Upper lobe of right lung (tissue), 1 donor: ENCODE data around the gene KAT7. TPM values are rescaled to one million over a fixed set of nuclear protein-coding genes. Genes with fewer than 3 reads are reported as not detected.
A peak's percentile ranks its signal among the peaks of the same experiment; 100 is the strongest.

ENCODE experiments used
- ATAC-seq: fragments of 200-7000 bp; cut with Tn5 transposase; one replicate; pipeline ENCODE4 v1.9.1; 2020; ENCODE audit warnings: mild to moderate bottlenecking, moderate library complexity
- DNase-seq: peaks from one replicate; pipeline ENCODE4 v3.0.0-alpha.2; 2020
- H3K27ac ChIP-seq: fragments of 200-600 bp; one replicate; pipeline ENCODE4 v1.8.0; 2022
- H3K27me3 ChIP-seq: fragments of 200-600 bp; one replicate; pipeline ENCODE4 v1.8.0; 2022; ENCODE audit warnings: mild to moderate bottlenecking
- H3K36me3 ChIP-seq: fragments of 200-600 bp; one replicate; pipeline ENCODE4 v1.8.0; 2022
- H3K4me1 ChIP-seq: fragments of 200-600 bp; one replicate; pipeline ENCODE4 v1.8.0; 2022
- H3K4me3 ChIP-seq: fragments of 200-600 bp; one replicate; pipeline ENCODE4 v1.8.0; 2022; ENCODE audit warnings: mild to moderate bottlenecking
- H3K9me3 ChIP-seq: fragments of 200-600 bp; one replicate; pipeline ENCODE4 v1.8.0; 2022
- CTCF ChIP-seq: fragments of 200-600 bp; IDR thresholded peaks from one replicate; pipeline ENCODE4 v1.8.0; 2022; ENCODE audit warnings: antibody characterized with exemption
- intact Hi-C: fragments of 100-400 bp; cut with DNase I; formaldehyde crosslinking; loops from one replicate; pipeline ENCODE4 v1.11.0; 2022
- total RNA-seq: library from RNA; stranded (reverse); fragmentation: NEBNext Ultra II Directional; extraction: Animal tissue kit (Norgen Biotek cat#: 25700); gene quantifications from one replicate; pipeline ENCODE4 v1.2.1, GENCODE V29; 2021
- donor health status: DM: no; HTN: yes; CAD: no; lungs with severe emphysema.

The KAT7 gene
- total RNA-seq, 1 donor from 2014 or later: 61.4 TPM

GRCh38 chr17:49783071-49783715 lies 5.3 kb upstream of the KAT7 start:
- DNase-seq (no peak), ATAC-seq (no peak)
- no peaks in the 10 kb centered on the region for H3K9me3 ChIP-seq
- H3K4me1 ChIP-seq: peaks cover 15% of the 10 kb centered on the region
- intact Hi-C loops: no loop called here
- H3K27me3 ChIP-seq: no peaks in the 10 kb centered on the region
- no peak for TF ChIP-seq CTCF
- no peak overlapping the region for H3K4me3 ChIP-seq
- no peak overlapping the region for H3K27ac ChIP-seq
- H3K36me3 ChIP-seq: no peaks in the 10 kb centered on the region

- Histone ChIP-seq H3K4me1 (peaks cover 15% of the 10 kb centered on the region), H3K27ac (no peak overlapping the region), H3K9me3 (no peaks in the 10 kb centered on the region), H3K4me3 (no peak overlapping the region), H3K36me3 (no peaks in the 10 kb centered on the region), H3K27me3 (no peaks in the 10 kb centered on the region)
- no peak for TF ChIP-seq CTCF
- intact Hi-C loops: no loop called here
- DNase-seq (no peak), ATAC-seq (no peak)
Observed at GRCh38 chr17:49783791-49784190, 4.7 kb upstream of the KAT7 start.

GRCh38 chr17:49784636-49785035 lies 3.8 kb upstream of the KAT7 start:
- no peak for DNase-seq
- H3K4me3 ChIP-seq: no peak overlapping the region
- no peaks in the 10 kb centered on the region for H3K36me3 ChIP-seq
- H3K4me1 ChIP-seq: peaks cover 15% of the 10 kb centered on the region
- H3K9me3 ChIP-seq: no peaks in the 10 kb centered on the region
- intact Hi-C loops: no loop called here
- TF ChIP-seq CTCF: no peak
- no peaks in the 10 kb centered on the region for H3K27me3 ChIP-seq
- H3K27ac ChIP-seq: no peak overlapping the region
- no peak for ATAC-seq

GRCh38 chr17:49787884-49788477 lies 500 bp upstream of the KAT7 start:
- H3K36me3 ChIP-seq: peaks cover 14% of the 10 kb centered on the region
- peak overlapping the region; percentile 100 for H3K4me3 ChIP-seq
- ATAC-seq: no peak
- H3K9me3 ChIP-seq: no peaks in the 10 kb centered on the region
- no peaks in the 10 kb centered on the region for H3K27me3 ChIP-seq
- H3K27ac ChIP-seq: peak overlapping the region; percentile 100
- no peak for TF ChIP-seq CTCF
- intact Hi-C loops: no loop called here
- no peak for DNase-seq
- H3K4me1 ChIP-seq: peaks cover 27% of the 10 kb centered on the region

- no peak for TF ChIP-seq CTCF
Observed at GRCh38 chr17:49789243-49789578, 730 bp downstream of the KAT7 start.

GRCh38 chr17:49793309-49793708 lies 4.8 kb downstream of the KAT7 start:
- Histone ChIP-seq H3K27ac (no peak overlapping the region), H3K27me3 (no peaks in the 10 kb centered on the region), H3K4me1 (peaks cover 20% of the 10 kb centered on the region), H3K36me3 (peaks cover 62% of the 10 kb centered on the region), H3K9me3 (no peaks in the 10 kb centered on the region), H3K4me3 (no peak overlapping the region)
- no peak for TF ChIP-seq CTCF
- ATAC-seq (no peak), DNase-seq (no peak)
- intact Hi-C loops: no loop called here

More at GRCh38 chr17:49789243-49789578, 730 bp downstream of the KAT7 start:
- Histone ChIP-seq H3K4me3 (peak overlapping the region; percentile 100), H3K36me3 (peaks cover 26% of the 10 kb centered on the region), H3K27ac (peak overlapping the region; percentile 100), H3K4me1 (peaks cover 27% of the 10 kb centered on the region), H3K27me3 (no peaks in the 10 kb centered on the region), H3K9me3 (no peaks in the 10 kb centered on the region)
- no peak for DNase-seq
- no peak for ATAC-seq
- intact Hi-C loops: no loop called here
